SH-SY5Y (cell line): ENCODE data around the gene RNF217.

Experiments used
- GATA2 ChIP-seq: IDR thresholded peaks from 2 replicates; pipeline ENCODE4 v1.6.1; 2011; ENCODE audit warnings: mild to moderate bottlenecking, low read depth, low read length
- GATA3 ChIP-seq: IDR thresholded peaks from 2 replicates; pipeline ENCODE4 v1.6.1; 2011; ENCODE audit warnings: low read depth, mild to moderate bottlenecking, low read length, moderate library complexity

GRCh38 chr6:124964764-124965105 is 2.5 kb downstream of the RNF217 start:
- no peak for TF ChIP-seq GATA2
- TF ChIP-seq GATA3, result no peak
